Kidney (tissue), 14 donors: ENCODE data around the gene ACSM3. TPM values are rescaled to one million over a fixed set of nuclear protein-coding genes. Genes with fewer than 3 reads are reported as not detected.
"Not testable (repeated sequence)": the region's sequence is repeated elsewhere in the genome, so short reads cannot be mapped to it uniquely, and the experiment has no call there.

Experiments used
- DNase-seq, 5 donors: peaks; one replicate each; pipeline ENCODE4 v3.0.0-alpha.2; 2013 to 2020
- FAIRE-seq: peaks from 2 replicates; lab custom pipeline; 2012; peaks lifted over from hg19 to GRCh38; lab: Jason Lieb, UNC
- H3K27ac ChIP-seq, 2 donors: one replicate each; pipeline ENCODE4 v1.7.0; 2013; ENCODE audit warnings: low read depth in 2 of 2, low read length in 2 of 2, inconsistent platforms in 1 of 2
- H3K27me3 ChIP-seq: one replicate; pipeline ENCODE4 v1.7.1; 2013; ENCODE audit warnings: low read length, inconsistent platforms; ENCODE audit not compliant: control insufficient read depth, insufficient read depth
- H3K36me3 ChIP-seq, 3 donors: one replicate each; pipeline versions ENCODE4 v1.7.0 to v1.7.1; 2013; ENCODE audit warnings: low read length in 3 of 3, control low read depth in 1 of 3, inconsistent platforms in 1 of 3; ENCODE audit not compliant: insufficient read depth in 3 of 3, control insufficient read depth in 2 of 3
- H3K4me1 ChIP-seq, 3 donors: one replicate each; pipeline versions ENCODE4 v1.7.0 to v1.7.1; 2013; ENCODE audit warnings: low read length in 3 of 3, inconsistent platforms in 1 of 3, low read depth in 1 of 3; ENCODE audit not compliant: control insufficient read depth in 2 of 3, insufficient read depth in 2 of 3
- H3K4me3 ChIP-seq, 3 donors: one replicate each; pipeline versions ENCODE4 v1.7.0 to v1.8.1; 2013; ENCODE audit warnings: low read length in 3 of 3, control low read depth in 1 of 3, inconsistent platforms in 1 of 3
- H3K9ac ChIP-seq, 3 donors: one replicate each; pipeline versions ENCODE4 v1.7.0 to v1.7.1; 2013; ENCODE audit warnings: low read length in 3 of 3, control low read depth in 1 of 3, inconsistent platforms in 1 of 3
- H3K9me3 ChIP-seq, 3 donors: one replicate each; pipeline versions ENCODE4 v1.7.0 to v1.7.1; 2013; ENCODE audit warnings: low read length in 3 of 3, control low read depth in 1 of 3, inconsistent platforms in 1 of 3; ENCODE audit not compliant: control insufficient read depth in 2 of 3, insufficient read depth in 1 of 3
- intact Hi-C: fragments of 100-400 bp; cut with DNase I; formaldehyde crosslinking; loops from one replicate; pipeline ENCODE4 v1.11.1; 2022
- polyA plus RNA-seq: library from polyadenylated mRNA; stranded (reverse); fragments of 350-450 nt; fragmentation: Illumina TruSeq; extraction: RNeasy Lipid Tissue Mini Kit (QIAGEN cat#74804); gene quantifications from one replicate; pipeline ENCODE4 v1.2.3, GENCODE V29; 2014; ENCODE audit warnings: low read depth, low replicate concordance; ENCODE audit not compliant: insufficient read depth
- total RNA-seq: library from RNA; stranded (reverse); fragmentation: NEBNext Ultra II Directional; extraction: Animal tissue kit (Norgen Biotek cat#: 25700); gene quantifications from one replicate; pipeline ENCODE4 v1.2.1, GENCODE V29; 2021
- TF ChIP-seq, protein P1 (sequence below): IDR thresholded peaks from 3 replicates; pipeline ENCODE4 v1.5.1; 2012; ENCODE audit warnings: mild to moderate bottlenecking, moderate library complexity, borderline replicate concordance; ENCODE audit not compliant: insufficient read depth; ENCODE audit errors: extremely low read depth
- donor health status: control.
- donor health status: control.
- donor health status: control.
- donor health status: control.
- donor health status: control.
- donor health status: DM: yes; HTN: yes; CAD: no.
- donor health status: Normal renal cell carcinoma (clear cell type).

The ACSM3 gene
- total and polyA plus RNA-seq, 2 donors from 2014 or later, result 31.5 to 139 TPM

DNA sequence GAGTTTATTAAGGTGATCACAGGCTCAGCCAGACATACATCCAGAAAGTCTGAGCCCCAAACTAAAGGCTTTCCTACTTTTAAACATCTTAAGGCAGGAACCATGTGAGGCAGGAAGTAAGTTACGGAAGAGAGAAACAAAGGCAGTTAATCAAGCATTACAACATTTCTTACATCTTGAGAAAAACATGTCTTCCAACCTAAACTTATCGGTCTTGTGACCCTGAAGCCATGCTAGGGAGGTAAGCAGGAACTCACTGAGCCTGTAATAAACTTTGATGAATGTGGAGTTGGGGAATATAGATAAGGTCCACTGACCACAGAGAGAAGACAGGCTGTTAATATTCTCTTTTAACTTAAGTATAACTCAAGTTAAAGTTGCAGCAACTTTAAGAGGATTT is 3.5 kb upstream of the ACSM3 start:
- no peak for FAIRE-seq
- TF ChIP-seq, protein P1, sequence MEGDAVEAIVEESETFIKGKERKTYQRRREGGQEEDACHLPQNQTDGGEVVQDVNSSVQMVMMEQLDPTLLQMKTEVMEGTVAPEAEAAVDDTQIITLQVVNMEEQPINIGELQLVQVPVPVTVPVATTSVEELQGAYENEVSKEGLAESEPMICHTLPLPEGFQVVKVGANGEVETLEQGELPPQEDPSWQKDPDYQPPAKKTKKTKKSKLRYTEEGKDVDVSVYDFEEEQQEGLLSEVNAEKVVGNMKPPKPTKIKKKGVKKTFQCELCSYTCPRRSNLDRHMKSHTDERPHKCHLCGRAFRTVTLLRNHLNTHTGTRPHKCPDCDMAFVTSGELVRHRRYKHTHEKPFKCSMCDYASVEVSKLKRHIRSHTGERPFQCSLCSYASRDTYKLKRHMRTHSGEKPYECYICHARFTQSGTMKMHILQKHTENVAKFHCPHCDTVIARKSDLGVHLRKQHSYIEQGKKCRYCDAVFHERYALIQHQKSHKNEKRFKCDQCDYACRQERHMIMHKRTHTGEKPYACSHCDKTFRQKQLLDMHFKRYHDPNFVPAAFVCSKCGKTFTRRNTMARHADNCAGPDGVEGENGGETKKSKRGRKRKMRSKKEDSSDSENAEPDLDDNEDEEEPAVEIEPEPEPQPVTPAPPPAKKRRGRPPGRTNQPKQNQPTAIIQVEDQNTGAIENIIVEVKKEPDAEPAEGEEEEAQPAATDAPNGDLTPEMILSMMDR, result no peak
- Histone ChIP-seq H3K27ac (no peak overlapping the region), H3K4me1 (peaks cover 2 to 24% (median 3%) of the 10 kb centered on the region in 3 donors), H3K27me3 (no peaks in the 10 kb centered on the region), H3K36me3 (no peaks in the 10 kb centered on the region), H3K9ac (no peak overlapping the region), H3K9me3 (no peaks in the 10 kb centered on the region), H3K4me3 (peak overlapping the region in 1 of 3 donors; percentile 25)
- intact Hi-C loops, result no loop called here
- DNase-seq, result peak in 2 of 5 donors; percentile 60 to 79

DNA sequence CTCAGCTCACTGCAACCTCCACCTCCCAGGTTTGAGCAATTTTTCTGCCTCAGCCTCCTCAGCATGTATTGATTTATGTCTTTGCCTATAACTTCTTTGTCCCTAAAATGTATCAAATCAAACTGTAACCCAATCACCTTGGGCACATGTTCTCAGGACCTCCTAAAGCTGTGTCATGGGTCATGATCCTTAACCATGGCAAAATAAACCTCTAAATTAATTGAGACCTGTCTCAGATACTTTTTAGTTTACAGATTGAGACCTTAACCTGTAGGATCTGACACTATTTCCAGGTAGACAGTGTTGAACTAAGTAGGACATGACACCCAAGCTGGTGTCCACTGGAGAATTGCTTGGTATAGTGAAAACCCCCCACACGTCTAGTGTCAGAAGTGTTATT is 2.6 kb upstream of the ACSM3 start:
- Histone ChIP-seq H3K9me3 (no peaks in the 10 kb centered on the region), H3K36me3 (no peaks in the 10 kb centered on the region), H3K9ac (no peak overlapping the region), H3K4me1 (peaks cover 2 to 24% (median 3%) of the 10 kb centered on the region in 3 donors), H3K4me3 (no peak overlapping the region), H3K27me3 (no peaks in the 10 kb centered on the region), H3K27ac (no peak overlapping the region)
- intact Hi-C loops, result no loop called here
- FAIRE-seq (no peak), DNase-seq (no peak)
- TF ChIP-seq, protein P1, result no peak

DNA sequence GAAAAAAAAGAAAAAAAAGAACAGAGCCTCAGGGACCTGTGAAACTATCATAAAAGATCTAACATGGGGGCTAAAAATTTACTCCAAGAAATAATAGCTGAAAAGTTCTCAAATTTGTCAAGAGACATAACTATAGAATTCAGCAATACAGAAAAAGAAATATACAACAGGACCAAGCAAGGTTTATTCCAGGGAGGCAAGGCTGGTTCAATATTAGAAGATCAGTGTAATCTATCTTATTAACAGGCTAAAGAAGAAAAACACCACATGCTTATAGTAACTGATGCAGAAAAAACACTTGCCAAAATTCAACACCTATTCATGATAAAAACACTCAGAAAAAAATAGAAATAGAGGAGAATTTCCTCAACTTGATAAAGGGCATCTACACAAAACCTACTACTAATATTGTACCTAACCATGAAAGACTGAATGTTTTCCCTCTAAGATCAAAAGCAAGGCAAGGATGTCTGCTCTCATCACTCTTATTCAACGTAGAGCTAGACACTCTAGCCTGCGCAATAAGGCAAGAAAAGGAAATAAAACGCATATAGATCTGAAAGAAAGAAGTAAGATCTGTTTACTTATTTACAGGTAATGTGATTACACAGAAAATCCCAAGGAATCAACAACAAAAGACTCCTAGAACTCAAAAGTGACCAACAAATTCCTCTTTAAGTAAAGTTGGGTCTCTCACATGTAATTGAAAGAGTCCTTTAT is 1.2 kb upstream of the ACSM3 start:
- H3K27ac ChIP-seq, result peak overlapping the region; percentile 88 to 92
- no peak for FAIRE-seq
- intact Hi-C loops, result no loop called here
- TF ChIP-seq, protein P1, result no peak
- no peaks in the 10 kb centered on the region for H3K27me3 ChIP-seq
- peak overlapping the region in 2 of 3 donors; percentile 10 to 63 for H3K9ac ChIP-seq
- H3K4me1 ChIP-seq, result peaks cover 2 to 25% (median 3%) of the 10 kb centered on the region in 3 donors
- peak overlapping the region in 2 of 3 donors; percentile 13 to 65 for H3K4me3 ChIP-seq
- DNase-seq, result no peak
- no peaks in the 10 kb centered on the region for H3K36me3 ChIP-seq
- no peaks in the 10 kb centered on the region for H3K9me3 ChIP-seq

DNA sequence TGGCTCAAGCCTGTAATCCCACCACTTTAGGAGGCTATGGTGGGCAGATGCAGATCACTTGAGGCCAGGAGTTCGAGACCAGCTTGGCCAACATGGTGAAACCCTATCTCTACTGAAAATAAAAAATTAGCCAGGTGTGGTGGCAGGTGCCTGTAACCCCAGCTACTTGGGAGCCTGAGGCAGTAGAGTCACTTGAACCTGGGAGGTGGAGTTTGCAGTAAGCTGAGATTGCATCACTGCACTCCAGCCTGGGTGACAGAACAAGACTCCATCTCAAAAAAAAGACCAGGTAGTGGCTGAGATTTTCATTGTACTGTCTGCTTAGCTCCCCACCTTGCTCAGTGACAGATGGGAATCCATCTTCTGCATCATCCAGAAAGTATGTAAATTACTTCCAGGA is 634 bp downstream of the ACSM3 start:
- intact Hi-C loops, H3K36me3 ChIP-seq, DNase-seq, H3K9me3 ChIP-seq, FAIRE-seq, H3K27me3 ChIP-seq: not testable (repeated sequence)
- Histone ChIP-seq H3K4me3 (peak overlapping the region; percentile 35 to 65 (median 42)), H3K27ac (peak overlapping the region in 1 of 2 donors; percentile 76), H3K9ac (peak overlapping the region in 1 of 3 donors; percentile 55), H3K4me1 (peaks cover 3 to 31% (median 5%) of the 10 kb centered on the region in 3 donors)
